Measurements from ENCODE around the gene HNF1B. TPM values are rescaled to one million over a fixed set of nuclear protein-coding genes. Genes with fewer than 3 reads are reported as not detected.

The HNF1B gene
- total and polyA plus RNA-seq, 10 of the 15 experiments (the other 5 are each of a cell fraction or from before 2014, with no cell fraction given): 0.51 to 12.7 (median 1.9) TPM

DNA sequence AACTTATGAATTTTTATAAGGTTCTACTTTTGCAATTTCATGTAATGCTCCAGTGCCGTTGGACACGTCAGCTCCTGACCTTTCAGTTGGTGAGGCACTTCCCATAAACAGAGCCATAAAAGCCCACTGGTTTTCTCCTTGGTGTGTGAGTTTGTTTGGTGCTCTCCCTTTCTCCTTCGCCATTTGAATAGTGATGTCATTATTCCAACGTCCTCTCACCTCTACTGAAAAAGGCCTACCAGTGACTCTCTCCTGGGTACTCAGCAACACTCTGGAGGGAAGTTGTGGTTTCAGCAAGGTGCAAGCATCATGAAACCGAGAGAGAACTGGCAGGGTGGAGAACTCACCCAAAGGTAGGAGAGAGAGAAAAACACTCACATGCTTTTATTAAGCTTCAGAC lies 29.6 kb upstream of the HNF1B start (continued):
- TF ChIP-seq RUNX3 (IDR thresholded peaks at IDR 0.05; ENCODE audit: low read length): peak; percentile 95
- no peak for TF ChIP-seq SIX5 (IDR thresholded peaks at IDR 0.05; ENCODE audit: low read depth, low read length, severe bottlenecking)
- no peak for TF ChIP-seq RCOR1 (conservative IDR thresholded peaks at IDR 0.05; ENCODE audit: low read depth, low read length)
- TF ChIP-seq, protein P1, sequence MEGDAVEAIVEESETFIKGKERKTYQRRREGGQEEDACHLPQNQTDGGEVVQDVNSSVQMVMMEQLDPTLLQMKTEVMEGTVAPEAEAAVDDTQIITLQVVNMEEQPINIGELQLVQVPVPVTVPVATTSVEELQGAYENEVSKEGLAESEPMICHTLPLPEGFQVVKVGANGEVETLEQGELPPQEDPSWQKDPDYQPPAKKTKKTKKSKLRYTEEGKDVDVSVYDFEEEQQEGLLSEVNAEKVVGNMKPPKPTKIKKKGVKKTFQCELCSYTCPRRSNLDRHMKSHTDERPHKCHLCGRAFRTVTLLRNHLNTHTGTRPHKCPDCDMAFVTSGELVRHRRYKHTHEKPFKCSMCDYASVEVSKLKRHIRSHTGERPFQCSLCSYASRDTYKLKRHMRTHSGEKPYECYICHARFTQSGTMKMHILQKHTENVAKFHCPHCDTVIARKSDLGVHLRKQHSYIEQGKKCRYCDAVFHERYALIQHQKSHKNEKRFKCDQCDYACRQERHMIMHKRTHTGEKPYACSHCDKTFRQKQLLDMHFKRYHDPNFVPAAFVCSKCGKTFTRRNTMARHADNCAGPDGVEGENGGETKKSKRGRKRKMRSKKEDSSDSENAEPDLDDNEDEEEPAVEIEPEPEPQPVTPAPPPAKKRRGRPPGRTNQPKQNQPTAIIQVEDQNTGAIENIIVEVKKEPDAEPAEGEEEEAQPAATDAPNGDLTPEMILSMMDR (IDR thresholded peaks at IDR 0.05 in 2 of 3, conservative IDR thresholded peaks at IDR 0.05 in 1 of 3; ENCODE audit: control insufficient read depth in 2 of 3, extremely low read depth in 1 of 3, insufficient read depth in 1 of 3, low read depth in 3 of 3, low read length in 3 of 3): no peak
- TF ChIP-seq, protein P2, sequence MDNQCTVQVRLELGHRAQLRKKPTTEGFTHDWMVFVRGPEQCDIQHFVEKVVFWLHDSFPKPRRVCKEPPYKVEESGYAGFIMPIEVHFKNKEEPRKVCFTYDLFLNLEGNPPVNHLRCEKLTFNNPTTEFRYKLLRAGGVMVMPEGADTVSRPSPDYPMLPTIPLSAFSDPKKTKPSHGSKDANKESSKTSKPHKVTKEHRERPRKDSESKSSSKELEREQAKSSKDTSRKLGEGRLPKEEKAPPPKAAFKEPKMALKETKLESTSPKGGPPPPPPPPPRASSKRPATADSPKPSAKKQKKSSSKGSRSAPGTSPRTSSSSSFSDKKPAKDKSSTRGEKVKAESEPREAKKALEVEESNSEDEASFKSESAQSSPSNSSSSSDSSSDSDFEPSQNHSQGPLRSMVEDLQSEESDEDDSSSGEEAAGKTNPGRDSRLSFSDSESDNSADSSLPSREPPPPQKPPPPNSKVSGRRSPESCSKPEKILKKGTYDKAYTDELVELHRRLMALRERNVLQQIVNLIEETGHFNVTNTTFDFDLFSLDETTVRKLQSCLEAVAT (IDR thresholded peaks at IDR 0.05): peak; percentile 72; the same call in 1 of the 2 replicates
- TF ChIP-seq, protein P3, sequence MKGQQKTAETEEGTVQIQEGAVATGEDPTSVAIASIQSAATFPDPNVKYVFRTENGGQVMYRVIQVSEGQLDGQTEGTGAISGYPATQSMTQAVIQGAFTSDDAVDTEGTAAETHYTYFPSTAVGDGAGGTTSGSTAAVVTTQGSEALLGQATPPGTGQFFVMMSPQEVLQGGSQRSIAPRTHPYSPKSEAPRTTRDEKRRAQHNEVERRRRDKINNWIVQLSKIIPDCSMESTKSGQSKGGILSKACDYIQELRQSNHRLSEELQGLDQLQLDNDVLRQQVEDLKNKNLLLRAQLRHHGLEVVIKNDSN (IDR thresholded peaks at IDR 0.05; ENCODE audit: borderline replicate concordance, extremely low read length, insufficient read depth, low read depth, low read length): no peak
- 0 out of 2 replicates have a peak, but pooled peaks have one; percentile 23 for TF ChIP-seq ZNF592 (IDR thresholded peaks at IDR 0.05)
- TF ChIP-seq POLR2AphosphoS5 (IDR thresholded peaks at IDR 0.05; ENCODE audit: low read length): no peak
- TF ChIP-seq MEF2B (IDR thresholded peaks at IDR 0.05; ENCODE audit: partially characterized antibody, poor library complexity, severe bottlenecking): peak; percentile 91
- no peak for TF ChIP-seq ESRRA (IDR thresholded peaks at IDR 0.05; ENCODE audit: low read length)
- no peak for TF ChIP-seq POLR2A (IDR thresholded peaks at IDR 0.05; ENCODE audit: low read depth, low read length)
- peak; percentile 18 for TF ChIP-seq SMAD1 (IDR thresholded peaks at IDR 0.05; ENCODE audit: low read depth, partially characterized antibody)
- TF ChIP-seq PAX8 (IDR thresholded peaks at IDR 0.05): no peak
- no peak for TF ChIP-seq KAT2A (conservative IDR thresholded peaks at IDR 0.05; ENCODE audit: control insufficient read depth, low read depth, low read length)
- TF ChIP-seq LARP7 (IDR thresholded peaks at IDR 0.05): no peak; the same call in 1 of the 2 replicates
- TF ChIP-seq POU2F2 (IDR thresholded peaks at IDR 0.05; ENCODE audit: borderline replicate concordance, low read depth, low read length): peak; percentile 73; the same call in 2 of the 3 replicates
- TF ChIP-seq FOXM1 (IDR thresholded peaks at IDR 0.05; ENCODE audit: low read depth, low read length): no peak
- no peak for TF ChIP-seq NFXL1 (IDR thresholded peaks at IDR 0.05; ENCODE audit: borderline replicate concordance)
- peak; percentile 89 for TF ChIP-seq NBN (IDR thresholded peaks at IDR 0.05)
- TF ChIP-seq PKNOX1 (IDR thresholded peaks at IDR 0.05): no peak
- TF ChIP-seq, protein P4, sequence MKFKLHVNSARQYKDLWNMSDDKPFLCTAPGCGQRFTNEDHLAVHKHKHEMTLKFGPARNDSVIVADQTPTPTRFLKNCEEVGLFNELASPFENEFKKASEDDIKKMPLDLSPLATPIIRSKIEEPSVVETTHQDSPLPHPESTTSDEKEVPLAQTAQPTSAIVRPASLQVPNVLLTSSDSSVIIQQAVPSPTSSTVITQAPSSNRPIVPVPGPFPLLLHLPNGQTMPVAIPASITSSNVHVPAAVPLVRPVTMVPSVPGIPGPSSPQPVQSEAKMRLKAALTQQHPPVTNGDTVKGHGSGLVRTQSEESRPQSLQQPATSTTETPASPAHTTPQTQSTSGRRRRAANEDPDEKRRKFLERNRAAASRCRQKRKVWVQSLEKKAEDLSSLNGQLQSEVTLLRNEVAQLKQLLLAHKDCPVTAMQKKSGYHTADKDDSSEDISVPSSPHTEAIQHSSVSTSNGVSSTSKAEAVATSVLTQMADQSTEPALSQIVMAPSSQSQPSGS (IDR thresholded peaks at IDR 0.05; ENCODE audit: low read length): peak; percentile 72
